Effector CD4-positive, alpha-beta T cell (primary cell): ENCODE measurements around the gene MAP2K1.

Experiments used
- DNase-seq: peaks from one replicate; pipeline ENCODE4 v3.0.0-alpha.2; 2020

MAP2K1 gene

GRCh38 chr15:66394472-66394871, 7.8 kb downstream of the MAP2K1 start:
- no peak for DNase-seq

GRCh38 chr15:66394915-66395314, 8.2 kb downstream of the MAP2K1 start:
- no peak for DNase-seq

DNA sequence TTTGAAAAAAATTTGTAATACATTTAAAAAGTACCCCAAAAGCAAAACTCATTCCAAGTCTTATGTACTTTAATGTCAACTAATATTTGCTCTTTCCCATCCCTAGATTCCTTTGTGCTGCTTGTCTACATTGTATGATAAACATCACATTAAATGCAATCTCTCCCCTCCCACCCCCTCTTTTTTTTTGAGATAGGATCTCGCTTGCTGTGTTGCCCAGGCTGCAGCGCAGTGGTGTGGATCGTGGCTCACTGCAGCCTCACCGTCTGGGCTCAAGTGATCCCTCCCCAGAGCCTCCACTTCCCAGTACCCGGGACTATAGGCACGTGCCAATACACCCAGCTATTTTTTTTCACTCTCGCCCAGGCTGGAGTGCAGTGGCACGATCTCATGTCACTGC, 12.6 kb downstream of the MAP2K1 start:
- no peak for DNase-seq

DNA sequence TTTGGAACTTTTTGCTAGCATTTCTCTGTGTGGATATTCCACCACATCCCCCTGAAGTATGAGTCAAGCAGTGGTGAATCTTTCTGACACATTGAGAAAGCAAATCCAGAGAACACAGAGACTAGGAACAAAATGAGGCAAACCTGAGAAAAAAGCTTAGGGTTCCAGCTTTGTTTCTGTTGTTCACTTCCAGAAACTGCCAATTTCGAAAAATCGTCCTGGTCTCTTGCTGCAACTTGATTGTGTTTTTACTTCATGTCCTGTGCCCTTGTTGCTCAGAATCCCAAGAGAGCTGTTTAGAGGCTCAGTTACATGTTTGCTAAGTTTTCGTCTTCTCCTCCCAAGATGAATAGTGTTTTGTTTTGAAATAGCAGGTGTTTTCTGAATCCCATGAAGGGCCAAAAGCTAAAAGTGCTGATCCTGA, 13.7 kb downstream of the MAP2K1 start:
- no peak for DNase-seq

GRCh38 chr15:66401130-66402021, 14.7 kb downstream of the MAP2K1 start:
- DNase-seq: no peak

GRCh38 chr15:66402761-66403284, 16.1 kb downstream of the MAP2K1 start:
- no peak for DNase-seq

- no peak for DNase-seq
Measured at GRCh38 chr15:66403323-66403722, 16.6 kb downstream of the MAP2K1 start.

DNA sequence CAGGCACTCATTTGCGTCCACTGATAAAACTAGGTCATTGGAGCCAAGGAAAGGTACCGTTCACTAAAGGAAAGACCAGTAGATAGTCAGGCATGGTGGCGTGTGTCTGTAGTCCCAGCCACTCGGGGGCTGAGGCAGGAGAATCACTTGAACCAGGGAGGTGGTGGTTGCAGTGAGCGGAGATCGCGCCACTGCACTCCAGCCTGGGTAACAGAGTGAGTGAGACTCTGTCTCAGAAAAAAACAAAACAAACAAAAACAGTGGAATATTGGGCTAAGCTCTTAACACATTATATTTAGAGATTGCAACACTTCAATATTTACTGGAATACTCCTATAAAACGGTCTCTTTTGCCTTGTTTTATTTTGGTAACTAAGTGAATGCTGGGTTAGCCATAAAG, 17.4 kb downstream of the MAP2K1 start:
- DNase-seq: no peak

DNA sequence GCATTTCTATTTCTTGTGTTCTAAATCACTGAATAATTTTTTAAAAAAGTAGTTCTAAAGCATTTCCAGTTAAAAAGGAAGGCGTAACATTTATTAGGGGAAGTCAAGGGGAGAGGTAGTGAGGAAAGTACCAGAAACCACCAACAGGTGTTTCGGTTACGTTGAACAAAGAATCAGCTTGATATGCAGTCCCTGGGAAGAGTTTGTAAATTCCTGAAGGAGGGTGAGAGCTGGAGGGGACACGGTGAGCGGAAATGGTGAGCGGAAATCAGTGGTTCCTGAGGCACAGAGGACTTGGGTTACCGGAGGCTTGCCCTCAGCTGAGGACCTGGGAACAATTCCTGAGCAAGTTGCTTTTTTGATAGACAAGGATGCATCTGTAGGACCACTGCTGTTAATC, 17.8 kb downstream of the MAP2K1 start:
- DNase-seq: no peak

DNA sequence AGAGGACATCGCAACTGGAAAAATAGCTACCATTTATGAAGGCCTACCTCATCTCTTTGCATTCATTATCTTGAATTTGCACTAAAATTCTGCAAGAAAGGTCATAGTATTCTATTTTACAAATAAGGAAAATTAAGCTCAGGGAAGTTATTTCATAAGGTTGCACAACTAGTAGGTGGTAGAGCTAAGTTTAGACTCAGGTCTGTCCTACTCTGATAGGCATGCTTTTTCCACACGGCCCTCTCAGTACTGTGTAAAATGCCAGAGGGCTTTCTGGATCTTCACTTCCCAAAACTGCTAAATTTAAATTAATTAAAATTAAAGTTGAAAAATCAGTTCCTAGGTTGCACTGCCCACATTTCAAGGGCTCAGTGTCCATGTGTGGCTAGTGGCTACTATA, 18.3 kb downstream of the MAP2K1 start:
- DNase-seq: no peak

DNA sequence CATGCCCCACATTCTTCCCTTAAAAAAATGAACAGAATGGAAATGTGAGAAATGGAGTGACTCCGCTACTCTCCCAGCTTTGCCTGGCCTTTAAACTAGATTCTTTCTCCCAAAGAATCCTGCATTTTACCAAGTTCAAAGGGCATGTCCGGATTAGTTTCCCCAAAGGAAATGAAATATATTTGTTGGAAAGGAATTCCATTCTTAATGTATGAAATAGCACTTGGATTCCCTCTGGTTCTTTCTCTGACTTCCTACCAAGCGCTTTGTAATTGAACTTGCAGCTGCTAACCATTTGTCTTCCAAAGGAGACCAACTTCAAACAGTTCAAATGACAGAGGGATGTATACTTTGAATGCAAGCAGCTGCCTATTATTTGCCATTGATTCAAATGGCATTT, 18.9 kb downstream of the MAP2K1 start:
- no peak for DNase-seq

DNA sequence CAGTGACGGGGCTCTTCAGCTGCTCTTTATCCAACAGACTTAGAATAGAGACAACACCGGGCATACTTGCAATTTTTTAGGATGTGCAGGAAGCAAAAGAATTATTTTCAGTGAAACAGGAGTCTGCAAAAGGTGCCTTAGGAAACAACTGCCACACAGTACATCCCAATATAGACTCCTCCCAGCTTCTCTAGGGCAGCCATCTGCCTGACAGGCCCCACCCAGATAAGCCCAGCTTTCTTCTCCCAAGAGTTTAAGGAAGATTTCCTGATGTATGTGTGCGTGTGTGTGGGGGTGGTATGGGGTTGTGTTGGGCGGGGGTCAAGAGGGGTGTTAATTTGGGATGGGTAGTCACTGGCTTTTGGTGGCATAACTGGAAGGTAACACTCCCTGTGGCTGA, 21.5 kb downstream of the MAP2K1 start:
- no peak for DNase-seq

- no peak for DNase-seq
Measured at GRCh38 chr15:66408675-66409282, 22.1 kb downstream of the MAP2K1 start.

GRCh38 chr15:66409565-66410108, 22.9 kb downstream of the MAP2K1 start:
- no peak for DNase-seq

GRCh38 chr15:66411190-66411589, 24.5 kb downstream of the MAP2K1 start:
- DNase-seq: no peak

- no peak for DNase-seq
Measured at GRCh38 chr15:66412220-66412619, 25.5 kb downstream of the MAP2K1 start.

DNA sequence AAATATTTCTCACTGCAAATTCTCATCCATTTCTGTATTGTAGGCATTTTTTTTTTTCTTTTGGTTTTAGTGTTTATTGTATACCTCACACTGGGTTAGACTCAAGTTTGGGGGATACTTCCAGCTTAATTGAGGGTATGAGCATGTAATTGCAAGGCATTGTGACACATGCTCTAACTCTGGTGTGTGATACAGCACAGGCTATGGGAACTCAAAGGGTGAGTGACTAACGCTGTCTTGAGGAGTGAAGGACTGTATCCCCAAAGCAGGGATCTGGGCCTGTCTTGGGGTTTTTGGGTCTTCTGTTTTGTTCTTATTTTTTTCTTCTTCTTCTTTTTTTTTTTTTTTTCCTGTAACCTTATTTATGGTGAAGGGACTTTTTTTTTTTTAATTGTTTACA, 26.9 kb downstream of the MAP2K1 start:
- no peak for DNase-seq

- no peak for DNase-seq
Measured at GRCh38 chr15:66415360-66415759, 28.6 kb downstream of the MAP2K1 start.

DNA sequence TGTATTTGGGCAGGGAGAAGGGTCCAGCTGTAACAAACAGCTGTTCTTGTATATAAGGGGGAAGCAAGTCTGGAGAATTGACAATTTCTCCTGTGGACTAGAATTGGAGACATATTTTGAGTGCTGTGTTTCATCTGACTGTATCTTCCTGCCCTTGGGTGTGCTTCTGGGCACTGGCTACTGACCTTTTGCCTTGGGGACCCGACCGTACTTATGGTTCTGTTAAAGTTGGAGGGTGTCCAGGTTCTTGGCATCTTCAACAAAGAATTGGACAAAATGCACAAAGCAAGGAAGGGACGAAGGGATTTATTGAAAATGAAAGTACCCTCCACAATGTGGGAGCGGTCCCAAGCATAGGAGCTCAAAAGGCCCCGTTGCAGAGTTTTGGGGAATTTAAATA, 31.0 kb downstream of the MAP2K1 start:
- DNase-seq: no peak

DNA sequence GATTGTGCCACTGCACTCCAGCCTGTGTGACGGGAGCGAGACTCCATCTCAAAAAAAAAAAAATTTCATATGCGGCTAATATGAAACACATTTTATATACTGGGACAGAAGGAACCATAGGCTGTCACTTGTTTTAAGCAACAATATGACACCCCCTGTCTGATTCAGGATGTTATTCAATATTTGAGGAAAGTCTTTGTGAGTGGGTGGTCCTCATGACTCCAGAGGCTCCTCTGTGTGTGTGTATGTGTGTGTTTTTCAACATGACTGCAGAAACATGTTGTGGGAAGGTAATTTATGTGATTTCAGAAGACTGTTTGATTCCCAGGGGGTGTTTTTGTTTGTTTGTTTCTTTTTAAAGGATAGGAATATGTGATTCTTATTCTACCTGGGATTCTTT, 32.8 kb downstream of the MAP2K1 start:
- no peak for DNase-seq

DNA sequence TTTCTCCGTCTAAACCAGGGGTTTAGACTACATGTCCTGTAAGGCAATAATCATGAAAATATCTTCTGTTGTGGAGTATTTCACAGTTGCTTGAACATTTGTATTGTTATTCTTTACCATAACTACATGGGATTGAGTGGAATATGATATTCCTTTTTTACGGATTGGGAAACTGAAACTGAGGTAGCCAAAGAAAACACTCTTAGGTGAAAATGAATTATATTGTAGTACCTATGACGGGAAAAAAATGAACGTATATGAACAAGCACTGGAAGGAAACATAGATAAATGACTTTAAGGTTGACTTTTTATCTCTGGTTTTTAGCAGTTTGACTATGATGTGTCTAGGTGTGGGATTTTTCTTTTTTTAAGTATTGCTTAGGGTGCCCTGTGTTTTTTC, 35.6 kb downstream of the MAP2K1 start:
- DNase-seq: no peak

DNA sequence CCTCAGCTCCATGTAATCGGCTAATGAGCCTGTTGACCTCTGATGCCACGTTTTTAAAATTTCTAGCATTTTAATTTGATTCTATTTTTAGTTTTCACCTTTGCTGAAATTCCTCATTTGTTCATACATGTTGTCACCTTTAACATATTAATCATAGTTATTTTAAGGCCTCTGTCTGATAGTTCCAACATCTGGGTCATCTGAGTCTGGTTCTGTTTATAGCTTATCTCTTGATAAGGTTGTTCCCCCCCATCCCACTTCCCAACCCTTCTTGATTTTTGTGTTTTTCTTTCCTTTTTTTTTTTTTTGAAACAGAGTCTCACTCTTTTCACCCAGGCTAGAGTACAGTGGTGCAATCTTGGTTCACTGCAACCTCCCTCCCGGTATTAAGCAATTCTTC, 36.4 kb downstream of the MAP2K1 start:
- no peak for DNase-seq

GRCh38 chr15:66424963-66425612, 38.4 kb downstream of the MAP2K1 start:
- DNase-seq: no peak
